Cardiac fibroblast (primary cell): Measurements from ENCODE around the gene ZC3H4.
"Not testable (repeated sequence)": the region's sequence is repeated elsewhere in the genome, so short reads cannot be mapped to it uniquely, and the experiment has no call there.

Experiments used
- DNase-seq, 2 donors: peaks; one replicate each; pipeline versions ENCODE4 v3.0.0 to v3.0.0-alpha.2; 2010; ENCODE audit warnings: low read depth in 2 of 2
- H3K4me3 ChIP-seq, 2 donors: replicated peaks in 1 of 2; 1 replicate in 1 of 2; 2 replicates in 1 of 2; pipeline ENCODE4 v1.5.1; 2011; ENCODE audit warnings: low read depth in 2 of 2, low read length in 2 of 2, mild to moderate bottlenecking in 2 of 2, moderate library complexity in 1 of 2
- TF ChIP-seq, protein P1 (sequence below): IDR thresholded peaks from one replicate; pipeline ENCODE4 v1.5.1; 2011; ENCODE audit warnings: low read depth, mild to moderate bottlenecking, low read length, inconsistent platforms

ZC3H4 gene

DNA sequence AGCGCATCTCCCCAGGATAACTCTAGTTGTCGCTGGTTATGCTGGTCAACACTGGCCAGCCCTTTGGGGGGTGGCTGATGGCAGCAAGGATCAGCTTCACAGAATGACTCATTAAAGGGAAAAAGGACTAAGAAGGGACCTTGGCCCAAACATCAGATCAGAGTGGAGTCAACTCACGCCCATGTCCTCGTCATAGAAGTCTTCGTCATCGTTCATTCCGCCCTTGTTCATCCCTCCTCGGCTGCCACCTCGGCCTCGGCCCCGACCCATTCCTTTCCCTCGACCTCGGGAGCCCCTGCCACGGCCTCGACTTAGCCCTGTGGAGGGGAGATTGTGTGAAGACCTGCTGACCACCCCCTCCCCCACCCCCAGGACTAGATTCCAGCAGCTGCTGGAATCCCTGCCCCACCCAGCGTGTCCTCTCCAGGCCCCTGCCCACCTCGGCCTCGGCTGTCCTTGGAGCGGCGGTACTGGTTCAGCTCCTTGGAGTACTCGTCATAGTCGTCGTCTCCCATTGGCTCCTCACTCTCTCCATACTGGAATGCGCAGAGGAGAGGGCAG is 28.6 kb downstream of the ZC3H4 start:
- H3K4me3 ChIP-seq, result no peak overlapping the region
- TF ChIP-seq, protein P1, sequence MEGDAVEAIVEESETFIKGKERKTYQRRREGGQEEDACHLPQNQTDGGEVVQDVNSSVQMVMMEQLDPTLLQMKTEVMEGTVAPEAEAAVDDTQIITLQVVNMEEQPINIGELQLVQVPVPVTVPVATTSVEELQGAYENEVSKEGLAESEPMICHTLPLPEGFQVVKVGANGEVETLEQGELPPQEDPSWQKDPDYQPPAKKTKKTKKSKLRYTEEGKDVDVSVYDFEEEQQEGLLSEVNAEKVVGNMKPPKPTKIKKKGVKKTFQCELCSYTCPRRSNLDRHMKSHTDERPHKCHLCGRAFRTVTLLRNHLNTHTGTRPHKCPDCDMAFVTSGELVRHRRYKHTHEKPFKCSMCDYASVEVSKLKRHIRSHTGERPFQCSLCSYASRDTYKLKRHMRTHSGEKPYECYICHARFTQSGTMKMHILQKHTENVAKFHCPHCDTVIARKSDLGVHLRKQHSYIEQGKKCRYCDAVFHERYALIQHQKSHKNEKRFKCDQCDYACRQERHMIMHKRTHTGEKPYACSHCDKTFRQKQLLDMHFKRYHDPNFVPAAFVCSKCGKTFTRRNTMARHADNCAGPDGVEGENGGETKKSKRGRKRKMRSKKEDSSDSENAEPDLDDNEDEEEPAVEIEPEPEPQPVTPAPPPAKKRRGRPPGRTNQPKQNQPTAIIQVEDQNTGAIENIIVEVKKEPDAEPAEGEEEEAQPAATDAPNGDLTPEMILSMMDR, result no peak
- DNase-seq, result no peak

DNA sequence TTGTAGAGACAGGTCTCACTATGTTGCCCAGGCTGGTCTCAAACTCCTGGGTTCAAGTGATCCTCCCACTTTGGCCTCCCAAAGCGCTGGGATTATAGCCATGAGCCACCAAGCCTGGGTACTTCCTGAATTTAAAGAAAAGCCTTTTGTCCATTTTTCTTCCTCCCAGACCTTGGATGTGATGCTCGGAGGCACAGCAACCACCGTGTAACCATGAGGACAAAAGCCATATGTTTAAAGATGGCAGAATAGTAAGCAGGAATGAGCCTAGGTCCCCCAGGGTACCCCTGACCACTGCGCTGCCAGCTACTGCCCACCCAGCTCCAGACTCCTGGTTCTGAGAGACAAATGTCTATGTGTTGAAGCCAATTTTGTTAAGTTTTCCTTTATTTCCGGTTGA is 31.1 kb downstream of the ZC3H4 start:
- no peak for DNase-seq
- TF ChIP-seq, protein P1, result no peak

DNA sequence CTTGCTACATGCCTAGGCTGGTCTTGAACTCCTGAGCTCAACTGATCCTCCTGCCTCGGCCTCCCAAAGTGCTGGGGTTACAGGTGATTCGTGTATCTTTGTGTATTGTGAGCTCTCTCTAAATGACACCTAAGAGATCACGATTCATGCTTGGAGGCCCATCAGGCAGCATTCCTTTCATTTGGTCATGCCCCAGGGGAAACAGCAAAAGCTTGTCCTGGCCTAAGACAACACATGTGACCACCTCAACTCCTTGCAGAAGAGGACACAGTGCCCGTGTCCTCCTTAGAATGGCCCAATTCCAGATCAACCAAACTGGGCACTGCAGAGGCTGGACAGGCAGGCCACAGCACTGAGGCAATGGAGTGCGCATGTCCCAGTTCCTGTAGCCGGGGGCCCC is 32.5 kb downstream of the ZC3H4 start:
- DNase-seq, result no peak
- no peak overlapping the region for H3K4me3 ChIP-seq
- TF ChIP-seq, protein P1, result no peak

More for the DNA sequence above, 31.1 kb downstream of the ZC3H4 start:
- no peak overlapping the region for H3K4me3 ChIP-seq

DNA sequence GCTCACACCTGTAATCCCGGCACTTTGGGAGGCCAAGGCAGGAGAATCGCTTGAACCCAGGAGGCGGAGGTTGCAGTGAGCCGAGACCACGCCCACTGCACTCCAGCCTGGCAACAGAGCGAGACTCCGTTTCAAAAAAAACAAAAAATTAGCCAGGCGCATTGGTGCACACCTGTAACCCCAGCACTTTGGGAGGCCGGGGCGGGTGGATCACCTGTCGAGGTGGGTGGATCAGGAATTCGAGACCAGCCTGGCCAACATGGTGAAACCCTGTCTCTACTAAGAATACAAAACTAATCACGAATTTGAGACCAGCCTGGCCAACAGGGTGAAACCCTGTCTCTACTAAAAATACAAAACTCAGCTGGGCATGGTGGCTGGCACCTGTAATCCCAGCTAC is 35.2 kb downstream of the ZC3H4 start:
- DNase-seq, H3K4me3 ChIP-seq: not testable (repeated sequence)

DNA sequence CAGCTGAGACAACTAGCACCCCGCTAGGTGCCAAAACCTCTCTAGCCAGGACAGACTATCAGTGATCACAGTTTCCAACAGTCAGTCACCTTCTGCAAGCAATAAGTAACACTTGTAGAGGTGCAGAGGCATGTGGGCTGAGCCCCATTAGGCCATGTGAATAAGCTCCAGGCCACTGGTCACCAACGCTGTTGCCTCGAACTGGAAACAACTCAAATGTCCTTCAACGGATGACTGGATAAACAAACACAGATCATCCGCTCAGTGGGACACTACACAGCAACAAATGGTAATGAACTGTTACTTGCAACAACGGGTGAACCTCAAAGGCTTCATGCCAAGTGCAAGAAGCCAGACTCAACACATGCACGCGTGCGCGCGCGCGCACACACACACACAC is 37.6 kb downstream of the ZC3H4 start:
- TF ChIP-seq, protein P1, result no peak
- H3K4me3 ChIP-seq, result no peak overlapping the region
- DNase-seq, result no peak

DNA sequence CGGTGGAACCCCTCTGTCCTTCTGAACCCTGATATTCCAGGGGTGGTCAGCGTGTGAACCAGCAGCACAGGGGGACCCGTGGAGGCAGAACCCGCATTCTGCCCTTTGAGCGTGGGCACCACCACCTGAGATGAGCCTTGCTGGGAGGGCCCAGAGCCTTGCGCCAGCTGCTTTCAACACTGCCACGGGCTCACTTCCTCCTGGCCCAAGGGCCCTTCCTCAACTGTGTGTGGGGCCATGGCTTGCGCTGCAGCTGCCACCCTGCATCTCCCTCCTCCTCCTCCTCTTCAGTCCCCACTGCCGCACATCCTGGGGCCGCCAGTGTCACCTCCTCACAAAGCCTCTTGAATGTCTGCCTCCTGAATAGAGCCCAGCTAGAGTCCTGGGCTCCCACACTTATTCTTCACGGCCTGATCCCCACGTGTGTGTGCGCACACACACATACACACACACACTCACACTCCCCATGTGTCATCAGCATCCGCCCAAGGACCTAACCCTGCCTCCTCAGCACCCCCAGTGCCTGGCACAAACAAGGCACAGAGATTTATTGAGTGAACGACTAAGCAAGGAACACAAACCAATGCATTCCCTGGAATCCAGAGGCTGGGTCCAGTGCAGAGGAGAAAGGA is 38.3 kb downstream of the ZC3H4 start:
- TF ChIP-seq, protein P1, result no peak
- H3K4me3 ChIP-seq, result no peak overlapping the region

DNA sequence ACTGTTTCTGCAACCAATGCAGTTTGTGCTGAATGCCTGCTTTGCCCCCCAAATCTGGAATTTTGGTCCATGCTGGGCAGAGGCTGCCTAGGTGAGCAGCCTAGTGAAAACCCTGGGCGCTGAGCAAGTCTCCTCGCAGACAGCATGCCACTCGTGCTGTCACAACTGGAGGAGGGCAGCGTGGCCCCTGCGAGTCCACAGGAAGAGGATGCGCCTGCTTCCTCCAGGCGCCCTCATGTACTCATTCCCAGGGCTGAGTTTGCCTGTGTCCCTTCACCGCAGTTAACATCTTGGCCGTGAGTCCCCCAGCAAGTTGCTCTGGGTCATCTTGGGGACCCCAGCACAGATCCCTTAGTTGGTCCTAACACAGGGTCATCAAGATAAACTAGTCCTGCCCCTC is 39.0 kb downstream of the ZC3H4 start:
- TF ChIP-seq, protein P1, result no peak
- DNase-seq, result no peak
- no peak overlapping the region for H3K4me3 ChIP-seq

More for the DNA sequence above, 38.3 kb downstream of the ZC3H4 start:
- no peak for DNase-seq
